ENCODE results near the gene MINK1. TPM values are rescaled to one million over a fixed set of nuclear protein-coding genes. Genes with fewer than 3 reads are reported as not detected.

Gene MINK1
- total RNA-seq, 1 experiment from 2014 or later, result 76.1 TPM

Other genes starting within 250 kb of the MINK1 start
- not detected in 2 replicates for gene SMTNL2, start 248.8 kb upstream of the MINK1 start, total RNA-seq (2014; rRNA removed; shearing (Covaris generic))
- 0.13 TPM in 1 of 2 replicates, not detected in the other for gene ALOX15, start 191.7 kb upstream of the MINK1 start, total RNA-seq (2014; rRNA removed; shearing (Covaris generic))
- 23.7 and 29.3 TPM in 2 replicates for gene PELP1, start 129.2 kb upstream of the MINK1 start, total RNA-seq (2014; rRNA removed; shearing (Covaris generic))
- 30.4 and 32.3 TPM in 2 replicates for gene ARRB2, start 122.7 kb upstream of the MINK1 start, total RNA-seq (2014; rRNA removed; shearing (Covaris generic))
- gene MED11, start 101.9 kb upstream of the MINK1 start, total RNA-seq (2014; rRNA removed; shearing (Covaris generic)), result 27.8 and 35.0 TPM in 2 replicates
- 0.18 and 0.86 TPM in 2 replicates for gene ZMYND15, start 93.5 kb upstream of the MINK1 start, total RNA-seq (2014; rRNA removed; shearing (Covaris generic))
- 11.5 and 12.7 TPM in 2 replicates for gene CXCL16, start 93.4 kb upstream of the MINK1 start, total RNA-seq (2014; rRNA removed; shearing (Covaris generic))
- 0.44 and 0.61 TPM in 2 replicates for gene TM4SF5, start 61.5 kb upstream of the MINK1 start, total RNA-seq (2014; rRNA removed; shearing (Covaris generic))
- gene VMO1, start 47.0 kb upstream of the MINK1 start, total RNA-seq (2014; rRNA removed; shearing (Covaris generic)), result 0.58 TPM in 1 of 2 replicates, not detected in the other
- not detected in 2 replicates for gene GLTPD2, start 44.4 kb upstream of the MINK1 start, total RNA-seq (2014; rRNA removed; shearing (Covaris generic))
- 242 and 261 TPM in 2 replicates for gene PSMB6, start 37.2 kb upstream of the MINK1 start, total RNA-seq (2014; rRNA removed; shearing (Covaris generic))
- gene PLD2, start 26.2 kb upstream of the MINK1 start, total RNA-seq (2014; rRNA removed; shearing (Covaris generic)), result 6.9 and 10.9 TPM in 2 replicates
- 0.97 and 1.4 TPM in 2 replicates for gene C17orf107, start 66.2 kb downstream of the MINK1 start, total RNA-seq (2014; rRNA removed; shearing (Covaris generic))
- gene CHRNE, start 69.8 kb downstream of the MINK1 start, total RNA-seq (2014; rRNA removed; shearing (Covaris generic)), result not detected in 2 replicates
- not detected in 2 replicates for gene GP1BA, start 98.9 kb downstream of the MINK1 start, total RNA-seq (2014; rRNA removed; shearing (Covaris generic))
- gene SLC25A11, start 106.7 kb downstream of the MINK1 start, total RNA-seq (2014; rRNA removed; shearing (Covaris generic)), result 58.8 and 83.6 TPM in 2 replicates
- 51.1 and 62.9 TPM in 2 replicates for gene RNF167, start 106.9 kb downstream of the MINK1 start, total RNA-seq (2014; rRNA removed; shearing (Covaris generic))
- gene PFN1, start 115.2 kb downstream of the MINK1 start, total RNA-seq (2014; rRNA removed; shearing (Covaris generic)), result 2,317 and 2,656 TPM in 2 replicates
- gene ENO3, start 117.8 kb downstream of the MINK1 start, total RNA-seq (2014; rRNA removed; shearing (Covaris generic)), result 2.8 and 4.7 TPM in 2 replicates
- 20.0 and 25.7 TPM in 2 replicates for gene SPAG7, start 134.5 kb downstream of the MINK1 start, total RNA-seq (2014; rRNA removed; shearing (Covaris generic))
- 3.2 and 7.3 TPM in 2 replicates for gene CAMTA2, start 154.3 kb downstream of the MINK1 start, total RNA-seq (2014; rRNA removed; shearing (Covaris generic))
- gene INCA1, start 164.2 kb downstream of the MINK1 start, total RNA-seq (2014; rRNA removed; shearing (Covaris generic)), result 0.13 and 0.81 TPM in 2 replicates
- 75.3 and 83.6 TPM in 2 replicates for gene KIF1C, start 164.6 kb downstream of the MINK1 start, total RNA-seq (2014; rRNA removed; shearing (Covaris generic))
- gene SLC52A1, start 202.1 kb downstream of the MINK1 start, total RNA-seq (2014; rRNA removed; shearing (Covaris generic)), result not detected in 2 replicates
- under 0.01 TPM in 1 of 2 replicates, not detected in the other for gene ZFP3, start 245.1 kb downstream of the MINK1 start, total RNA-seq (2014; rRNA removed; shearing (Covaris generic))

Data from HT-29 (cell line).